ENCODE measurements around the gene SCYGR6. TPM values are rescaled to one million over a fixed set of nuclear protein-coding genes. Genes with fewer than 3 reads are reported as not detected.
A peak's percentile ranks its signal among the peaks of the same experiment; 100 is the strongest.
"Not testable (repeated sequence)": the region's sequence is repeated elsewhere in the genome, so short reads cannot be mapped to it uniquely, and the experiment has no call there.

Gene SCYGR6
- total RNA-seq, 4 donors from 2014 or later, result not detected

DNA sequence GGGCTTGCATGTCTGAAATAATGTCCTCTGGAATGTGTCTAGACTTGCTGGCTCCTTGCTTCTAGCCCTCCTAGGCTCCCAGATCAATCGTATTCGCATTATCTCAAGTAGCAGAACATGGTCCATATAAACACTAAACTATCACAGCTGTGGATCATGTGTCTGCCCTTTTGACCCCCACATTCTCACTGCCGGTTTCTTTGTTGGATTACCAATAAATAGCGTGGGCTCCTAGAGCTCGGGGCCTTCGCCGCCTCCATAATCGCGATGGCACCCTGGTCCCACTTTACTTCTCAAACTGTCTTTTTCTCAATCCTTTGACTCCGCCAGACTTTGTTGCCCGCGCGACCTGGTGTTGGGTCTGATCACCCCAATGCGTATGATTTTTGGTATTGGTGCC lies 14.8 kb upstream of the SCYGR6 start:
- 57 to 76% methylated on average over 8 to 14 of the region's 14 CpGs for WGBS, 2 donors (ENCODE audit: low coverage in 1 of 2)
- intact Hi-C loops (cut with DNase I; ENCODE audit: low total_unique reads) (no loop called here), in situ Hi-C loops (cut with MboI; ENCODE audit: low pct_ligation_motif_present in 1 of 4, low pct_unique_long_range_greater_than_20kb in 1 of 4, low sequenced_read_pairs in 3 of 4) (no loop called here)
- no peak overlapping the region for H3K27ac ChIP-seq
- H3K36me3 ChIP-seq, result no peaks in the 10 kb centered on the region
- no peak for TF ChIP-seq EP300 (IDR thresholded peaks at IDR 0.05; ENCODE audit: low read depth)
- no peak for TF ChIP-seq POLR2AphosphoS5 (IDR thresholded peaks at IDR 0.05)
- TF ChIP-seq, protein P1, sequence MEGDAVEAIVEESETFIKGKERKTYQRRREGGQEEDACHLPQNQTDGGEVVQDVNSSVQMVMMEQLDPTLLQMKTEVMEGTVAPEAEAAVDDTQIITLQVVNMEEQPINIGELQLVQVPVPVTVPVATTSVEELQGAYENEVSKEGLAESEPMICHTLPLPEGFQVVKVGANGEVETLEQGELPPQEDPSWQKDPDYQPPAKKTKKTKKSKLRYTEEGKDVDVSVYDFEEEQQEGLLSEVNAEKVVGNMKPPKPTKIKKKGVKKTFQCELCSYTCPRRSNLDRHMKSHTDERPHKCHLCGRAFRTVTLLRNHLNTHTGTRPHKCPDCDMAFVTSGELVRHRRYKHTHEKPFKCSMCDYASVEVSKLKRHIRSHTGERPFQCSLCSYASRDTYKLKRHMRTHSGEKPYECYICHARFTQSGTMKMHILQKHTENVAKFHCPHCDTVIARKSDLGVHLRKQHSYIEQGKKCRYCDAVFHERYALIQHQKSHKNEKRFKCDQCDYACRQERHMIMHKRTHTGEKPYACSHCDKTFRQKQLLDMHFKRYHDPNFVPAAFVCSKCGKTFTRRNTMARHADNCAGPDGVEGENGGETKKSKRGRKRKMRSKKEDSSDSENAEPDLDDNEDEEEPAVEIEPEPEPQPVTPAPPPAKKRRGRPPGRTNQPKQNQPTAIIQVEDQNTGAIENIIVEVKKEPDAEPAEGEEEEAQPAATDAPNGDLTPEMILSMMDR (IDR thresholded peaks at IDR 0.05), result no peak
- TF ChIP-seq POLR2A (IDR thresholded peaks at IDR 0.05), result no peak
- H3K4me1 ChIP-seq, result no peaks in the 10 kb centered on the region
- DNase-seq, result no peak
- H3K9me3 ChIP-seq, result no peaks in the 10 kb centered on the region
- no peak overlapping the region for H3K4me3 ChIP-seq
- no peaks in the 10 kb centered on the region for H3K27me3 ChIP-seq

DNA sequence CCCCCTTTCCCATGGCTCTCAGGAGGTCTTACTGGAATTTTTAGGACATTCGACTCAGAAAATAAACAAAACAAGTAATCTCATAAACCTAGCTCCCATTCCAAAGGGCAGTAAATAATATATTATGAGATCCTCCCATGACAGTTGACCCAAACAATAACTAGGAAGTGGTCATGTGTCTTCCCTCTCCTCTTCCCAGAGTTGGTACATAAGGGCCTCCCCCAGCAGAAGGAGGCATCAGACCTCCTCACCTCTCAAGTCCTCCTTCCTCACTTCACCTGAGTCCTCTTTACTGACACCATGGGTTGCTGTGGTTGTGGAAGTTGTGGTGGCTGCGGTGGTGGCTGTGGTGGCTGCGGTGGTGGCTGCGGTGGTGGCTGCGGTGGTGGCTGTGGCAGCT lies 3.5 kb upstream of the SCYGR6 start, which contains the start of gene SCYGR7:
SCYGR7 (plus strand) TSS at position 301 of the 400 bp plus-strand sequence; CDS start at position 301, 0 bp downstream.
- Histone ChIP-seq H3K36me3 (no peaks in the 10 kb centered on the region), H3K4me1 (peaks cover 0 to 2% (median 0%) of the 10 kb centered on the region in 4 donors), H3K27me3 (no peaks in the 10 kb centered on the region), H3K9me3 (no peaks in the 10 kb centered on the region), H3K4me3 (no peak within 1 kb of the TSS), H3K27ac (no peak within 1 kb of the TSS)
- TF ChIP-seq, protein P1 (IDR thresholded peaks at IDR 0.05), result no peak
- no peak for TF ChIP-seq POLR2A (IDR thresholded peaks at IDR 0.05)
- TF ChIP-seq EP300 (IDR thresholded peaks at IDR 0.05; ENCODE audit: low read depth), result no peak
- no peak for TF ChIP-seq POLR2AphosphoS5 (IDR thresholded peaks at IDR 0.05)
- WGBS, 2 donors (ENCODE audit: low coverage in 1 of 2), result 73 to 83% methylated on average over 1 to 5 of the region's 5 CpGs
- in situ Hi-C loops (cut with MboI; ENCODE audit: low pct_ligation_motif_present in 1 of 4, low pct_unique_long_range_greater_than_20kb in 1 of 4, low sequenced_read_pairs in 3 of 4), result no loop called here
- DNase-seq, result no peak
- intact Hi-C loops (cut with DNase I; ENCODE audit: low total_unique reads), result no loop called here

DNA sequence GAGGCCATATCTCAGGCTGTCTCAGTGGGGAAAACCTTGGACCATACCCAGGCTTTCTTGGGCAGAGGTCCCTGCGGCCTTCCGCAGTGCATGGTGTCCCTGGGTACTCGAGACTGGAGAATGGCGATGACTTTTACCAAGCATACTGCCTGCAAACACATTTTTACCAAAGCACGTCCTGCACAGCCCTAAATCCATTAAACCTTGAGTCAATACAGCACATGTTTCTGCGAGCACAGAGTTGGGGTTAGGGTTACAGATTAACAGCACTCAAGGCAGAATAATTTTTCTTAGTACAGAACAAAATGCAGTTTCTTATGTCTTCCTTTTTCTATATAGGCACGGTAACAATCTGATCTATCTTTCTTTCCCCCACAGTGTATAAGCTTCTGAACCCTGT lies 1.7 kb downstream of the SCYGR6 start:
- H3K27me3 ChIP-seq; intact Hi-C loops (cut with DNase I; ENCODE audit: low total_unique reads); in situ Hi-C loops (cut with MboI; ENCODE audit: low pct_ligation_motif_present in 1 of 4, low pct_unique_long_range_greater_than_20kb in 1 of 4, low sequenced_read_pairs in 3 of 4); H3K9me3 ChIP-seq; H3K4me3 ChIP-seq; DNase-seq; H3K36me3 ChIP-seq: not testable (repeated sequence)
- Histone ChIP-seq H3K27ac (peak overlapping the region in 2 of 4 donors; percentile 18 to 50), H3K4me1 (peaks cover 8 to 18% (median 12%) of the 10 kb centered on the region in 4 donors)
- WGBS, 2 donors (ENCODE audit: low coverage in 1 of 2), result 36 to 62% methylated on average over 3 to 7 of the region's 7 CpGs

DNA sequence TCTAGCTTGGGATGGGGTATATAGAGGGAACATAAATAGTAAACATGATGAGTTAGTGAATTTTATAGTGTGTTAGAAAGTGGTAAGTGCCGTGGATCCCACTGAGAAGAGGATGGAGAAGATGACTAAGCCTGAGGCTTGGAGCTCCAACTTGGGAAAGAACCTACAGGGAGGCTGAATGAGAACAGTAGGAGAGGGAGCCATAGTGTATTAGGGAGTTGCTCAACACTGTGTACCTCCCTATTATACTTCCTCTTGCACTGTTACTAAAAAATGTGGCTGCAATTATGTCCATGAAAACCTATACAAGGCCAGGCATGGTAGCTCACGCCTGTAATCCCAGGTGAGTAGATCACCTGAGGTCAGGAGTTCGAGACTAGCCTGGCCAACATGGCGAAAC lies 3.9 kb downstream of the SCYGR6 start:
- Histone ChIP-seq H3K4me1 (peaks cover 10 to 18% (median 13%) of the 10 kb centered on the region in 4 donors), H3K27me3 (no peaks in the 10 kb centered on the region), H3K27ac (no peak overlapping the region), H3K9me3 (no peaks in the 10 kb centered on the region), H3K4me3 (no peak overlapping the region), H3K36me3 (no peaks in the 10 kb centered on the region)
- TF ChIP-seq, protein P1 (IDR thresholded peaks at IDR 0.05), result no peak
- TF ChIP-seq POLR2A (IDR thresholded peaks at IDR 0.05) (no peak), EP300 (IDR thresholded peaks at IDR 0.05; ENCODE audit: low read depth) (no peak), POLR2AphosphoS5 (IDR thresholded peaks at IDR 0.05) (no peak)
- 80 to 92% methylated on average over 3 to 4 of the region's 4 CpGs for WGBS, 2 donors (ENCODE audit: low coverage in 1 of 2)
- DNase-seq, result no peak
- in situ Hi-C loops (cut with MboI; ENCODE audit: low pct_ligation_motif_present in 1 of 4, low pct_unique_long_range_greater_than_20kb in 1 of 4, low sequenced_read_pairs in 3 of 4) (no loop called here), intact Hi-C loops (cut with DNase I; ENCODE audit: low total_unique reads) (no loop called here)

DNA sequence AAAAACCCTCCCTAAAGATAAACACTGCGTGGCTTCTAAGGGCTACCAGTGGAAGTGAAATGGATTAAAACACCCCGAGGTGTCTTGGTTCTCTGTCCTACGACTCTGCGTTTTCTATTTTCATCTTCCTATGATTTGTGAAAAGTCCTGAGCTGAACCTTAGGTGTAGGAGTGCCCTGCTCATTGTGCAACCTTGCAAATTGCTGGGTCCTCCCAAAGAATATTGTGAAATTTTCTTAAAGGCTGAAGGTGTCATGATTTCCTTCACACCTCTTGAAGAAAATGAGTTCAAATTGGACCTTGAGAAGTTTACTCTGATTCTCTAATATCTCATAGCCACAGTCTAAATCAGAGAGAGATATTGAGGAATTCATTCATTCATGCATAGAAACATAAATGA lies 4.9 kb downstream of the SCYGR6 start:
- WGBS, 2 donors (ENCODE audit: low coverage in 1 of 2), result 73 to 82% methylated on average over 3 to 4 of the region's 4 CpGs
- in situ Hi-C loops (cut with MboI; ENCODE audit: low pct_ligation_motif_present in 1 of 4, low pct_unique_long_range_greater_than_20kb in 1 of 4, low sequenced_read_pairs in 3 of 4), result no loop called here
- Histone ChIP-seq H3K9me3 (no peaks in the 10 kb centered on the region), H3K27me3 (no peaks in the 10 kb centered on the region), H3K4me3 (no peak overlapping the region), H3K36me3 (no peaks in the 10 kb centered on the region), H3K27ac (no peak overlapping the region), H3K4me1 (peaks cover 10 to 18% (median 13%) of the 10 kb centered on the region in 4 donors)
- TF ChIP-seq POLR2AphosphoS5 (IDR thresholded peaks at IDR 0.05), result no peak
- no peak for TF ChIP-seq EP300 (IDR thresholded peaks at IDR 0.05; ENCODE audit: low read depth)
- TF ChIP-seq, protein P1 (IDR thresholded peaks at IDR 0.05), result no peak
- no peak for TF ChIP-seq POLR2A (IDR thresholded peaks at IDR 0.05)
- intact Hi-C loops (cut with DNase I; ENCODE audit: low total_unique reads), result no loop called here
- no peak for DNase-seq
